Panc1 (cell line): ENCODE data around the gene CNTRL. TPM values are rescaled to one million over a fixed set of nuclear protein-coding genes. Genes with fewer than 3 reads are reported as not detected.

ENCODE experiments used
- ATAC-seq: fragments of 200-7000 bp; cut with Tn5 transposase; 2 replicates; pipeline ENCODE4 v1.9.1; 2020; ENCODE audit warnings: mild to moderate bottlenecking, moderate library complexity
- BruUV-seq: library from RNA; stranded (reverse); fragments of 400-500 nt; replicated peaks from 2 replicates; lab custom pipeline; 2021; lab: Mats Ljungman, UMichigan
- CTCF ChIA-PET: fragments of 300-600 bp; sonication (Branson Sonifier 250); formaldehyde crosslinking; loops from one replicate; lab custom pipeline; 2022; ENCODE audit warnings: antibody characterized with exemption; lab: Charles Lee
- POLR2A ChIA-PET: fragments of 300-600 bp; sonication (Branson Sonifier 250); formaldehyde crosslinking; loops from one replicate; lab custom pipeline; 2022; ENCODE audit warnings: antibody characterized with exemption; lab: Charles Lee
- DNase-seq: peaks from one replicate; pipeline ENCODE4 v3.0.0-alpha.2; 2010; ENCODE audit warnings: low read depth, low spot score
- H3K27ac ChIP-seq: 2 replicates; pipeline ENCODE4 v1.5.1; 2011; ENCODE audit warnings: mild to moderate bottlenecking, low read length, inconsistent platforms
- H3K27me3 ChIP-seq: fragments of 200-500 bp; sonication (Bioruptor generic); 2 replicates; pipeline ENCODE4 v1.6.0; 2014; ENCODE audit warnings: low read length, inconsistent platforms; ENCODE audit not compliant: control insufficient read depth, insufficient read depth
- H3K36me3 ChIP-seq: fragments of 200-500 bp; sonication (Bioruptor generic); 2 replicates; pipeline ENCODE4 v1.5.1; 2014; ENCODE audit warnings: inconsistent platforms, mild to moderate bottlenecking, low read length, moderate library complexity; ENCODE audit not compliant: control insufficient read depth, insufficient read depth
- H3K4me1 ChIP-seq: 2 replicates; pipeline ENCODE4 v1.5.1; 2011; ENCODE audit warnings: inconsistent platforms, mild to moderate bottlenecking, low read length, moderate library complexity; ENCODE audit not compliant: control insufficient read depth, insufficient read depth
- H3K4me3 ChIP-seq, 2 experiments: 2 replicates each; pipeline ENCODE4 v1.5.1; 2011 to 2012; ENCODE audit warnings: low read depth in 2 of 2, low read length in 2 of 2, mild to moderate bottlenecking in 2 of 2, inconsistent platforms in 1 of 2, moderate library complexity in 1 of 2
- H3K9me3 ChIP-seq: fragments of 200-500 bp; sonication (Bioruptor generic); 2 replicates; pipeline ENCODE4 v1.5.1; 2014; ENCODE audit warnings: low read depth, mild to moderate bottlenecking, inconsistent platforms, low read length, moderate library complexity; ENCODE audit not compliant: control insufficient read depth, insufficient read depth
- CTCF ChIP-seq: fragments of 450-650 bp; IDR thresholded peaks from 2 replicates; pipeline ENCODE4 v1.5.1; 2017; ENCODE audit warnings: mild to moderate bottlenecking
- POLR2AphosphoS5 ChIP-seq: IDR thresholded peaks from 2 replicates; pipeline ENCODE4 v1.6.1; 2012; ENCODE audit warnings: mild to moderate bottlenecking, low read depth, low read length, moderate library complexity
- REST ChIP-seq, 2 experiments: IDR thresholded peaks; 2 replicates each; pipeline ENCODE4 v1.6.1; 2011 to 2012; ENCODE audit warnings: low read depth in 2 of 2, control low read depth in 1 of 2, low read length in 1 of 2, mild to moderate bottlenecking in 1 of 2, moderate library complexity in 1 of 2; ENCODE audit not compliant: insufficient read depth in 1 of 2
- SIN3A ChIP-seq: IDR thresholded peaks from 2 replicates; pipeline ENCODE4 v1.6.1; 2012; ENCODE audit warnings: low read depth, mild to moderate bottlenecking, low read length, moderate library complexity, borderline replicate concordance; ENCODE audit not compliant: insufficient read depth
- TCF7L2 ChIP-seq: IDR thresholded peaks from 2 replicates; pipeline ENCODE4 v1.6.1; 2011; ENCODE audit warnings: mild to moderate bottlenecking, low read depth, low read length, inconsistent platforms
- in situ Hi-C: cut with HindIII; loops from 2 replicates; pipeline ENCODE4 v1.10.0; 2016; ENCODE audit warnings: low sequenced_read_pairs, low pct_unique_long_range_greater_than_20kb
- intact Hi-C: fragments of 100-400 bp; cut with micrococcal nuclease; formaldehyde crosslinking; loops from one replicate; pipeline ENCODE4 v1.10.0; 2022; ENCODE audit not compliant: unreplicated experiment
- total RNA-seq: library from RNA; stranded (reverse); gene quantifications from one replicate; pipeline ENCODE4 v1.2.1, GENCODE V29; 2021; ENCODE audit not compliant: unreplicated experiment

Gene CNTRL
- total RNA-seq, 1 experiment from 2014 or later, result 11.5 TPM

- H3K4me1 ChIP-seq, result no peaks in the 10 kb centered on the region
- H3K36me3 ChIP-seq, result peaks cover 2% of the 10 kb centered on the region; the same call in 1 of the 2 replicates
- no peak overlapping the region for H3K4me3 ChIP-seq
- POLR2A ChIA-PET, result no interaction called here
- CTCF ChIA-PET, result no interaction called here
- TF ChIP-seq CTCF (no peak), SIN3A (no peak), REST (IDR thresholded peaks at IDR 0.05; ENCODE audit: insufficient read depth in 1 of 2, low read depth in 2 of 2, low read length in 1 of 2) (no peak), TCF7L2 (no peak), POLR2AphosphoS5 (no peak)
- in situ Hi-C loops (no loop called here), intact Hi-C loops (no loop called here)
- no peaks in the 10 kb centered on the region for H3K9me3 ChIP-seq
- no peak for DNase-seq
- H3K27me3 ChIP-seq, result no peaks in the 10 kb centered on the region
- H3K27ac ChIP-seq, result no peak overlapping the region
- no TSS peak for BruUV-seq
- no peak for ATAC-seq
Observed at GRCh38 chr9:121153642-121154041, 78.9 kb downstream of the CNTRL start.

- TF ChIP-seq POLR2AphosphoS5, result no peak
- no peak for TF ChIP-seq CTCF
- TF ChIP-seq TCF7L2, result no peak
- no peak for TF ChIP-seq REST (IDR thresholded peaks at IDR 0.05; ENCODE audit: insufficient read depth in 1 of 2, low read depth in 2 of 2, low read length in 1 of 2)
- ChIA-PET CTCF (no interaction called here), POLR2A (no interaction called here)
- no peak overlapping the region for H3K27ac ChIP-seq
- no peak overlapping the region for H3K4me3 ChIP-seq
- BruUV-seq, result no TSS peak
- peaks cover 2% of the 10 kb centered on the region for H3K36me3 ChIP-seq
- no peak for DNase-seq
- in situ Hi-C loops (no loop called here), intact Hi-C loops (no loop called here)
- H3K4me1 ChIP-seq, result no peaks in the 10 kb centered on the region
- no peaks in the 10 kb centered on the region for H3K9me3 ChIP-seq
- H3K27me3 ChIP-seq, result no peaks in the 10 kb centered on the region
- ATAC-seq, result no peak
Observed at GRCh38 chr9:121154782-121155181, 80.0 kb downstream of the CNTRL start.
